GM18498 (cell line): ENCODE results near the gene TNFRSF17.
"Not testable (repeated sequence)": the region's sequence is repeated elsewhere in the genome, so short reads cannot be mapped to it uniquely, and the experiment has no call there.

Source experiments
- ATAC-seq: cut with Tn5 transposase; IDR thresholded peaks from one replicate; pipeline ENCODE4 v1.9.1; 2021; ENCODE audit warnings: mild to moderate bottlenecking, moderate library complexity; ENCODE audit not compliant: unreplicated experiment

TNFRSF17 gene

DNA sequence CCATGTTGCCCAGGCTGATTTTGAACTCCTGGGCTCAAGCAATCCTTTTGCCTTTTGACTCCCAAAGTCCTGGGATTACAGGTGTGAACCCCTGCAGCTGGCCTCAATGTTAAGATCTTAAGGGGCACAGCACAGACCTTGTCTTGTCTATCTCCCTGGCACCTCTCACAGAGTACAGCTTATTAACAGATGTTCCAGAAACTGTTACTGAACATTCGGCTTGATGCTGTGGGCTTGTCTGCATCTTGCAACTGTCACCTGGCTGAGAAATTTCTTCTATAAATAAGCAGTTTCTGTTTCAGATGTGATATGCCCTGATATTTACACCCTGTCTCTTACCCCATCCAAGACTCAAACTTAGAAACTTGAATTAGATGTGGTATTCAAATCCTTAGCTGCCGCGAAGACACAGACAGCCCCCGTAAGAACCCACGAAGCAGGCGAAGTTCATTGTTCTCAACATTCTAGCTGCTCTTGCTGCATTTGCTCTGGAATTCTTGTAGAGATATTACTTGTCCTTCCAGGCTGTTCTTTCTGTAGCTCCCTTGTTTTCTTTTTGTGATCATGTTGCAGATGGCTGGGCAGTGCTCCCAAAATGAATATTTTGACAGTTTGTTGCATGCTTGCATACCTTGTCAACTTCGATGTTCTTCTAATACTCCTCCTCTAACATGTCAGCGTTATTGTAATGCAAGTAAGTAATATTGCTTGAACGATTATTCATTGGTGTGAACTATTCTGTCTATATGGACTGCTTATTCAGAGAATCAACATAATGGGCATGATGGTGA, at the start of gene TNFRSF17:
Gene TNFRSF17, plus strand, starts transcription at position 450 of the 791 bp plus-strand sequence. Its CDS starts 115 bp downstream, at position 565.
- ATAC-seq = peak; percentile 72

GRCh38 chr16:11915644-11916523, 49.1 kb upstream of the TNFRSF17 start, which contains the start of gene GSPT1:
Gene GSPT1, minus strand, starts transcription at chr16:11915956. Its CDS starts 236 bp downstream, at chr16:11915720.
- ATAC-seq = peak; percentile 86

DNA sequence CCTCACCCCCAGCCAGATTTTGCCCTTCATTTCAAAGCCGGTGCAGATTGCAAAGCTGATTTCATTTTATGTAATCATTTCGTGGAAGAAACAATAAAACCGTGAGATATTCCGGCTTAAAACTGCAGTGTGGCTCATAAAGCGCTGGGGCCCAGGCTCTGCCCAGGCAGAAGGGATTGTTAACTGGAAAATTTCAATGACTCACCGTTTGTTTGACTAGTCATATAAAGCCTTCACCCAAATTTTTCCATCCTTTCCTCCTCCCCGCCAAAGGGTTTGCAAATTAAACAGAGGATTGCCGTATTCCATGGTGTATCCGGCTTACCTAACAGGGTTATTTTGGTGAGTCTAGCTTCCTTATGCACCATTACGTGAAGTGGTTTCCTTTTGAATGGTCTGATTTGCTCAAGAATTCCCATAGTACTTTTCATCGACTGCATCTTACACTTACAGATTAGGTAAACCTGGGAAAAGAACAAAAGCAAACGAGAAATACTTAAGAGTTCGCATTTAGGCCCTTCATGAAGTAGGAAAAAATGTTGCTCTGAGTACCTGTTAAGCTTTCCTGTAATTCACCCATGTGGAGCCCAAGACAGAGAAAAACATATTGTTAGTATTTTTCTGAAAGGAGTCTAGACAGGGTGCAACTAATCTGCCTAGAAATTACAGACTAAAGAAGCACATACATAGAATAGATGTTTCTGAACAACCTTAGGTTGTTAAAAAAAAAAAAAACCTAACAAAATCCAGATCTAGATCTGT, 48.3 kb upstream of the TNFRSF17 start:
- no peak for ATAC-seq

- ATAC-seq = not testable (repeated sequence)
Observed at GRCh38 chr16:11924046-11924445, 41.0 kb upstream of the TNFRSF17 start.

DNA sequence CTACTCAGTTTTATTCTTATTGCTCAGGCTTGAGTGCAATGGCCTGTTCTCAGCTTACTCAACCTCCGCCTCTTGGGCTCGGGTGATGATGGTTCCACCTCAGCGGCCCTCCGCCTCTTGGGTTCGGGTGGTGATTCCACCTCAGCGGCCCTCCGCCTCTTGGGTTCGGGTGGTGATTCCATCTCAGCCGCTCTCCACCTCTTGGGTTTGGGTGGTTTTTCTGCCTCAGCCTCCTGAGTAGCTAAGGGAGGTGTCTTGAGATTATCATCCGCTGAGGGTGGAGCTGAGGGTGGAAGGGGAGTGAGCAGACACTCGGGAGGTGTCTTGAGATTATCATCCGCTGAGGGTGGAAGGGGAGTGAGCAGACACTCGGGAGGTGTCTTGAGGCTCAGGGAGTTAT, 37.7 kb upstream of the TNFRSF17 start:
- ATAC-seq = not testable (repeated sequence)

DNA sequence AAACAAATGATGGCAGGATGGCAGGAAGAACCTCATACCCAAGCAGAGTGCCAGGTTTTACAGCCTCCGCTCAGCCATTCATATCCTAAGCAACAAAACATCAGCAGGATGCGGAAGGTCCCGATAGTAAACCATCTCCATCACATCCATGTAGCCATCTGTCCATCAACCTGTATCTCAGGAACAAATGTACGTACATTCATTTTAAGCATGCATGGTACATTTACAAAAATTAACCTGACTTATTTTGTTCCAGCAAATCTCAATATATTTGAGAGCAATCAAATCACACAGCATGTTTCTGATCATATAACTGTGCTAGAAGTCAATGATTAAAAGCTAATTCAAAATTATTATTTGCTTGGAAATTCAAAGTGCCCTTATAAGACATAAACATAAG, 23.1 kb upstream of the TNFRSF17 start, which contains the start of gene NPIPB2:
Gene NPIPB2, minus strand, starts transcription at position 101 of the 400 bp plus-strand sequence. Its CDS starts 0 bp downstream, at position 101.
- not testable (repeated sequence) for ATAC-seq

DNA sequence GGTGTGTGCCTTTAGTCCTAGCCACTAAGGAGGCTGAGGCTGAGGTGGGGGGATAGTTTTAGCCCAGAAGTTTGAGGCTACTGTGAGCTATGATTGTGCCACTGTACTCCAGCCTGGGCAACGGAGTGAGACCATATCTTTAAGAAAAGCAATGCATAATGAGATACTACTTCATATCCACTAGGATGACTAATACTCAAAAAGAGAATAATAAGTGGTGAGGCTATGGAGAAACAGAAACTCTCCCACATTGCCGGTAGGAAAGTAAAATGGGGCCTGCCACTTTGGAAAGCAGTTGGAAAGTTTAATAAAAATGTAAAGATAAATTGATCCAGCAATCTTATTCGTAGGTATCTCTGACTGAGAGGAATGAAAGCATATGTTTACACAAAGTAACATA, 18.6 kb upstream of the TNFRSF17 start:
- no peak for ATAC-seq

DNA sequence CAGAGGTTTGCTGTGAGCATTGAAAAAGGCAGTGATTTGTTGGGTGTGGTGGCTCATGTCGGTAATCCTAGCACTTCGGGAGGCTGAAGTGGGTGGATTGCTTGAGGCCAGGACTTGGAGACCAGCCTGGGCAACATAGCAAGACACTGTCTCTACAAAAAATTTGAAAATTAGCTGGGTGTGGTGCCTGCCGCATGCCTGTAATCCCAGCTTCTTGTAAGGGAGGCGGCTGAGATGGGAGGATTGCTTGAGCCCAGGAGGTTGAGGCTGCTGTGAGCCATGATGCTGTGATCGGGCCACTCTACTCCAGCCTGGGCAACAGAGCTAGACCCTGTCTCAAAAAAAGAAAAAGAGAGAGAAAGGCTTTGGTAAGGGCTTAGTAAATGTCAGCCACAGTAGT, 16.2 kb upstream of the TNFRSF17 start:
- no peak for ATAC-seq

GRCh38 chr16:11949527-11949926, 15.5 kb upstream of the TNFRSF17 start:
- peak; percentile 59 for ATAC-seq

GRCh38 chr16:11950388-11950787, 14.6 kb upstream of the TNFRSF17 start:
- no peak for ATAC-seq

DNA sequence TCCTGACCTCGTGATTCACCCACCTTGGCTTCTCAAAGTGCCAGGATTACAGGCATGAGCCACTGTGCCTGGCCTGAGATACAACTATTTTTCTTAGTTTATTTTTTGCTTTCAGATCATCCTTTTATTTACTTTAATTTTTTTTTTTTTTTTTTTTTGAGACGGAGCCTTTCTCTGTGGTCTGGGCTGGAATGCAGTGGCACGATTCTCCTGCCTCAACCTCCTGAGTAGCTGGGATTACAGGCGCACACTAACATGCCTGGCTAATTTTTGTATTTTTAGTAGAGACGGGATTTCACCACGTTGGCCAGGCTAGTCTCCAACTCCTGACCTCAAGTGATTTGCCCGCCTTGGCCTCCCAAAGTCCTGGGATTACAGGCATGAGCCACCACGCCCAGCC, 11.4 kb upstream of the TNFRSF17 start:
- ATAC-seq = not testable (repeated sequence)

DNA sequence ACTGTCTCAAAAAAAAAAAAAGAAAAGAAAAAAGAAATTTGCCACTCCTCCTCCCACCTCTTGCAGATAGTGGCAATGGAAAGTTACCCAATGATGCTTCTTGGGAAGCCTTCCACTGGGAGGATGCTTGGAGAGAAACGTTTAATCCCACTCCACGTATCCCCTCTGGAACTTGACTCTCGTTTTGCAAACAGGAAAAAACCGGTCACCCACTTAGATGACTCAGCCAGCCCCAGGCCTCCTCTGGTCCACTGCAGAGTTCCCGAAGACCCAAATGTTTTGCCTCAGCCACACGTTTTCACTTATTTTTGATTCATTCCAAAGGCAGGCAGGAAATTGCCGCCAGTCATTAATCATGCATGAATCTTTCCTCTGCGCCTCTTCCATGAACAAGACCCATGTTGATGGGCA, 9.3 kb upstream of the TNFRSF17 start:
- ATAC-seq = no peak

GRCh38 chr16:11956558-11956957, 8.5 kb upstream of the TNFRSF17 start:
- no peak for ATAC-seq

DNA sequence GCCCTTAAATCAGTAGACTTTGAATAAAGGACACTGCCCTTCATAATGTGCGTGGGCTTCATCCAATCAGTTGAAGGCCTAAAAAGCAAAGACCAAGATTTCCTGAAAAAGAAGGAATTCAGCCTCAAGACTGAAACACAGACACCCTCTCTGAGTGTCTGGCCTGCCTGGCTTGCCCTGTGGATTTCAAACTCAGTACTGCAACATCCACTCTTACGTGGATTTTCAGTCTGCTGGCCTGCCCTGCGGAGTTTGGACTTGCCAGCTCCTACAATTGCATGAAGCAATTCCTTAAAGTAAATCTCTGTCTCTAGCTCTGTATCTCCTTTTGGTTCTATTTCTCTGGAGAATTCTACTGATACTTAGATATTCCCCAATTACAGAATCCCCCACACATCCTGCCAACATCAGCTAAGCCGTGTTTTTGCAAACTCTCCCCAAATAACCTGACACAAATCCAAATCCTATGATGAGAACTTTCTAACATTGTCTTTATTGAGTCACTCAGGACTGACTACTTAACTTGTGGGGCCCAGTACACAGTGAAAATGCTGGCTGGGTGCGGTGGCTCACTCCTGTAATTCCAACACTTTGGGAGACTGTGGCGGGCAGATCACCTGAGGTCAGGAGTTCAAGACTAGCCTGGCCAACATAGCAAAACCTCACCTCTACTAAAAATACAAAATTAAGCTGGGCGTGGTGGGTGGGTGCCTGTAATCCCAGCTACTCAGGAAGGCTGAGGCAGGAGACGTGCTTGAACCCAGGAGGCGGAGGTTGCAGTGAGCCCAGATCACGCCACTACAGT, 7.2 kb upstream of the TNFRSF17 start:
- ATAC-seq = no peak

DNA sequence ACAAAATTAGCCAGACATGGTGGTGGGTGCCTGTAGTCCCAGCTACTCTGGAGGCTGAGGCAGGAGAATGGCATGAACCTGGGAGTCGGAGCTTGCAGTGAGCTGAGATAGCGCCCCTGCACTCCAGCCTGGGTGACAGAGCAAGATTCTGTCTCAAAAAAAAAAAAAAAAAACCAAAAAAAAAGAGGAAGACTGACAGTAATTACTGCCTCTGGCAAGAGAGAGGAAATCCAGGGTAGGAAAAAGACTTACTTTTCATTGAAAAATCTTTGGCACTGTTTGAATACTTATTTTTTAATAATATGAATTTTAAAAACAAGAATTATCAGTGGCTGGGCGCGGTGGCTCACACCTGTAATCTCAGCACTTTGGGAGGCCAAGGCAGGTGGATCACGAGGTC, 2.6 kb upstream of the TNFRSF17 start:
- ATAC-seq = not testable (repeated sequence)

DNA sequence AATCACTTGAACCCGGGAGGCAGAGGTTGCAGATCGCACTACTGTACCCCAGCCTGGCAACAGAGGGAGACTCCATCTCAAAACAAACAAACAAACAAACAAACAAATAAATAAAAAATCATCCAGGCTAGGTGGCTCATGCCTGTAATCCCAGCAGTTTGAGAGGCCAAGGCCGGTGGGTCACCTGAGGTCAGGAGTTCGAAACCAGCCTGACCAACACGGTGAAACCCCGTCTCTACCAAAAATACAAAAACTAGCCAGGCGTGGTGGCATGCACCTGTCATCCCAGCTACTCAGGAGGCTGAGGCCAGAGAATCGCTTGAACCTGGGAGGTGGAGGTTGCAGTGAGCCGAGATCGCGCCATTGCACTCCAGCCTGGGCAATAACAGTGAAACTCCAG, 2.0 kb upstream of the TNFRSF17 start:
- not testable (repeated sequence) for ATAC-seq

DNA sequence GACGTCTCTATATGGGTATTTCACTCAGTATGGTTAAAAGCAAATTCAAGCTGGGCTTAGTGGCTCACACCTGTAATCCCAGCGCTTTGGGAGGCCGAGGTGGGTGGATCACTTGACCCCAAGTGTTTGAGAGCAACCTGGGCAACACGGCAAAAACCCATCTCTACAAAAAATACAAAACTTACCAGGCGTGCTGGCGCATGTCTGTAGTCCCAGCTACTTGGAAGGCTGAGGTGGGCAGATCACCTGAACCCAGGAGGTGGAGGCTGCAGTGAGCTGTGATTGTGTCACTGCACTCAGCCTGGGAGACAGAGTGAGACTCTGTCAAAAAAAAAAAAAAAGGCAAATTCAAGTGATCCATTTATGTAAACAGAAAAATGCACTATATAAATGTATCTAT, 1.3 kb upstream of the TNFRSF17 start:
- ATAC-seq = no peak

DNA sequence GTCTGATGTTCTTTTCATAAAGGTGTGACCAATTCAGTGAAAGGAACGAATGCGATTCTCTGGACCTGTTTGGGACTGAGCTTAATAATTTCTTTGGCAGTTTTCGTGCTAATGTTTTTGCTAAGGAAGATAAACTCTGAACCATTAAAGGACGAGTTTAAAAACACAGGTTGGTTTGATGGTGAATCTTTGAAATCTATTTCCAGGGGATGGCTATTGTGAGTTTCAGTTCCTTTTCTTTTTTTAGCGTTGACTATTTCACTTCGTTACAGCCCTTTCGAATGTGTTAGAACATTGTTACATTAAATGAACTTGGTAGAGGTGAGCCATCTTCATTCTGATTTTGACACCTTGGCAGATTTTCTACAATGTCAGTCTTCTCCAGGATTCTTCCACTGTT, 1.2 kb downstream of the TNFRSF17 start:
- peak; percentile 29 for ATAC-seq

DNA sequence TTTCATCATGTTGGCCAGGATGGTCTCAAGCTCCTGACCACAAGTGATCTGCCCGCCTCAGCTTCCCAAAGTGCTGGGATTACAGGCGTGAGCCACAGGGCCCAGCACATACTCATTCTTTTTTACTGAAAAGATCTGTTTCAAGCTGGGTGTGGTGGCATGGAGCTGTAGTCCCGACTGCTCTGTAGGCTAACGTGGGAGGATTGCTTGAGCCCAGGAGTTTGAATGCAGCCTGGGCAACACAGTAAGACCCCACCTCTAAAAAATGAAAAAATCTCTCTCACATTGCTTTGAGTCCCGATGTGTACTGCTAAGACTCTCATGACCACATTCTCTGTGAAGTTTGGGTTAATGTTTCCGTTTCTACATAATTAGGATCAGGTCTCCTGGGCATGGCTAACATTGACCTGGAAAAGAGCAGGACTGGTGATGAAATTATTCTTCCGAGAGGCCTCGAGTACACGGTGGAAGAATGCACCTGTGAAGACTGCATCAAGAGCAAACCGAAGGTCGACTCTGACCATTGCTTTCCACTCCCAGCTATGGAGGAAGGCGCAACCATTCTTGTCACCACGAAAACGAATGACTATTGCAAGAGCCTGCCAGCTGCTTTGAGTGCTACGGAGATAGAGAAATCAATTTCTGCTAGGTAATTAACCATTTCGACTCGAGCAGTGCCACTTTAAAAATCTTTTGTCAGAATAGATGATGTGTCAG, 2.3 kb downstream of the TNFRSF17 start:
- no peak for ATAC-seq
